Calu3 (cell line): ENCODE data around the gene HOATZ. TPM values are rescaled to one million over a fixed set of nuclear protein-coding genes. Genes with fewer than 3 reads are reported as not detected.

Experiments used
- BruUV-seq: library from RNA; stranded (reverse); fragments of 400-500 nt; replicated peaks from 2 replicates; lab custom pipeline; 2021; lab: Mats Ljungman, UMichigan
- CTCF ChIA-PET: fragments of 300-600 bp; sonication (Branson Sonifier 250); formaldehyde crosslinking; loops from one replicate; lab custom pipeline; 2022; ENCODE audit warnings: antibody characterized with exemption; lab: Charles Lee
- DNase-seq: peaks from one replicate; pipeline ENCODE4 v3.0.0; 2022
- H3K27ac Mint-ChIP-seq: one replicate; pipeline ENCODE4 v1.8.0; 2022; ENCODE audit warnings: mixed read lengths; ENCODE audit not compliant: unreplicated experiment
- H3K27me3 Mint-ChIP-seq: one replicate; pipeline ENCODE4 v1.8.0; 2022; ENCODE audit warnings: mixed read lengths; ENCODE audit not compliant: unreplicated experiment
- H3K36me3 Mint-ChIP-seq: one replicate; pipeline ENCODE4 v1.8.0; 2022; ENCODE audit warnings: mild to moderate bottlenecking, moderate library complexity, mixed read lengths; ENCODE audit not compliant: insufficient read depth, unreplicated experiment
- H3K4me1 Mint-ChIP-seq: one replicate; pipeline ENCODE4 v1.8.0; 2022; ENCODE audit warnings: mild to moderate bottlenecking, low read depth, mixed read lengths; ENCODE audit not compliant: unreplicated experiment
- H3K4me3 Mint-ChIP-seq: one replicate; pipeline ENCODE4 v1.8.0; 2022; ENCODE audit warnings: mild to moderate bottlenecking, low read depth, moderate library complexity, mixed read lengths; ENCODE audit not compliant: unreplicated experiment
- H3K9me3 Mint-ChIP-seq: one replicate; pipeline ENCODE4 v1.8.0; 2022; ENCODE audit warnings: low read depth, mixed read lengths; ENCODE audit not compliant: unreplicated experiment
- intact Hi-C: fragments of 100-400 bp; cut with micrococcal nuclease; formaldehyde crosslinking; loops from one replicate; pipeline ENCODE4 v1.10.0; 2022; ENCODE audit not compliant: unreplicated experiment
- total RNA-seq: library from RNA; stranded (reverse); gene quantifications from 2 replicates; pipeline ENCODE4 v1.2.3, GENCODE V29; 2022
- TF ChIP-seq, protein P1 (sequence below): fragments of 200-600 bp; IDR thresholded peaks from one replicate; pipeline ENCODE4 v1.8.0; 2022; ENCODE audit warnings: antibody characterized with exemption; ENCODE audit not compliant: unreplicated experiment

The HOATZ gene
- total RNA-seq, 1 experiment from 2014 or later, result not detected

DNA sequence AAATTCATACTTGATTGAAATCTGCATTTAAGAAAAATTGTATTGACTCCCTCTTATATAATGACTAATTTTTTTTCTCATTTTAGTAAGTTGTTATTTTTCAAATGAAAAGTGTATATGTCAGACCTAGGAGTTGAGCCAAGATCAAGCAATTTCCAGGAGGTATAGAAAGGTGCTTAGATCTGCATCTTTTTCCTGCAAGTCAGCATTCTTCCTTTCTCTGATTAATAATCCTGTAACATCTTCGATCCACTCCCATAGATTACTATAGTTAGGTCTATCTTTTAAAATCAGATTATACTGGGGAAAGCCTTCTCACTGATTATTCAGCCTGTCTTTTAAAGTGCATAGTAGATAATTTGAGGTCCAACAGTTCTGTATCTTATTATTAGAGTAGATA, 12.7 kb downstream of the HOATZ start:
- no TSS peak for BruUV-seq
- no peaks in the 10 kb centered on the region for H3K27me3 Mint-ChIP-seq
- H3K9me3 Mint-ChIP-seq, result no peaks in the 10 kb centered on the region
- DNase-seq, result no peak
- CTCF ChIA-PET, result no interaction called here
- intact Hi-C loops, result no loop called here
- no peak overlapping the region for H3K27ac Mint-ChIP-seq
- H3K36me3 Mint-ChIP-seq, result no peaks in the 10 kb centered on the region
- peaks cover 30% of the 10 kb centered on the region for H3K4me1 Mint-ChIP-seq
- TF ChIP-seq, protein P1, sequence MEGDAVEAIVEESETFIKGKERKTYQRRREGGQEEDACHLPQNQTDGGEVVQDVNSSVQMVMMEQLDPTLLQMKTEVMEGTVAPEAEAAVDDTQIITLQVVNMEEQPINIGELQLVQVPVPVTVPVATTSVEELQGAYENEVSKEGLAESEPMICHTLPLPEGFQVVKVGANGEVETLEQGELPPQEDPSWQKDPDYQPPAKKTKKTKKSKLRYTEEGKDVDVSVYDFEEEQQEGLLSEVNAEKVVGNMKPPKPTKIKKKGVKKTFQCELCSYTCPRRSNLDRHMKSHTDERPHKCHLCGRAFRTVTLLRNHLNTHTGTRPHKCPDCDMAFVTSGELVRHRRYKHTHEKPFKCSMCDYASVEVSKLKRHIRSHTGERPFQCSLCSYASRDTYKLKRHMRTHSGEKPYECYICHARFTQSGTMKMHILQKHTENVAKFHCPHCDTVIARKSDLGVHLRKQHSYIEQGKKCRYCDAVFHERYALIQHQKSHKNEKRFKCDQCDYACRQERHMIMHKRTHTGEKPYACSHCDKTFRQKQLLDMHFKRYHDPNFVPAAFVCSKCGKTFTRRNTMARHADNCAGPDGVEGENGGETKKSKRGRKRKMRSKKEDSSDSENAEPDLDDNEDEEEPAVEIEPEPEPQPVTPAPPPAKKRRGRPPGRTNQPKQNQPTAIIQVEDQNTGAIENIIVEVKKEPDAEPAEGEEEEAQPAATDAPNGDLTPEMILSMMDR, result no peak
- H3K4me3 Mint-ChIP-seq, result no peak overlapping the region

GRCh38 chr11:111528557-111528956, 14.0 kb downstream of the HOATZ start:
- H3K9me3 Mint-ChIP-seq, result no peaks in the 10 kb centered on the region
- no peaks in the 10 kb centered on the region for H3K36me3 Mint-ChIP-seq
- H3K27me3 Mint-ChIP-seq, result no peaks in the 10 kb centered on the region
- TF ChIP-seq, protein P1, result no peak
- intact Hi-C loops, result no loop called here
- CTCF ChIA-PET, result no interaction called here
- H3K4me1 Mint-ChIP-seq, result peaks cover 30% of the 10 kb centered on the region
- H3K27ac Mint-ChIP-seq, result no peak overlapping the region
- BruUV-seq, result no TSS peak
- no peak overlapping the region for H3K4me3 Mint-ChIP-seq
- no peak for DNase-seq

GRCh38 chr11:111530091-111530490, 15.5 kb downstream of the HOATZ start:
- H3K27me3 Mint-ChIP-seq, result no peaks in the 10 kb centered on the region
- no peaks in the 10 kb centered on the region for H3K9me3 Mint-ChIP-seq
- TF ChIP-seq, protein P1, result no peak
- H3K36me3 Mint-ChIP-seq, result no peaks in the 10 kb centered on the region
- CTCF ChIA-PET, result no interaction called here
- no peak for DNase-seq
- no peak overlapping the region for H3K4me3 Mint-ChIP-seq
- H3K4me1 Mint-ChIP-seq, result peaks cover 30% of the 10 kb centered on the region
- intact Hi-C loops, result no loop called here
- BruUV-seq, result no TSS peak
- H3K27ac Mint-ChIP-seq, result no peak overlapping the region

GRCh38 chr11:111531136-111531535, 16.6 kb downstream of the HOATZ start:
- Mint-ChIP-seq H3K9me3 (no peaks in the 10 kb centered on the region), H3K4me3 (no peak overlapping the region), H3K27me3 (no peaks in the 10 kb centered on the region), H3K36me3 (no peaks in the 10 kb centered on the region), H3K4me1 (peaks cover 22% of the 10 kb centered on the region), H3K27ac (no peak overlapping the region)
- CTCF ChIA-PET, result no interaction called here
- intact Hi-C loops, result no loop called here
- DNase-seq, result no peak
- BruUV-seq, result no TSS peak
- TF ChIP-seq, protein P1, result no peak
